Uterus (tissue), 2 donors: ENCODE data around the gene TFPI.

Experiments
- CTCF ChIP-seq, 4 experiments: fragments of 200-600 bp in 2 of 4; fragments of 450-650 bp in 2 of 4; sonication (generic) in 2 of 4; IDR thresholded peaks; one replicate each; pipeline ENCODE4 v1.5.1; 2016 to 2019; ENCODE audit warnings: antibody characterized with exemption in 4 of 4, mild to moderate bottlenecking in 2 of 4, moderate library complexity in 1 of 4
- POLR2A ChIP-seq, 2 donors: fragments of 450-650 bp; IDR thresholded peaks; one replicate each; pipeline ENCODE4 v1.6.1; 2016; ENCODE audit warnings: antibody characterized with exemption in 2 of 2, mild to moderate bottlenecking in 1 of 2, moderate library complexity in 1 of 2

- TF ChIP-seq CTCF (IDR thresholded peaks at IDR 0.05): no peak
- no peak for TF ChIP-seq POLR2A (IDR thresholded peaks at IDR 0.05)
These were observed 68.0 kb downstream of the TFPI start for GRCh38 chr2:187486241-187486640.
